Naive thymus-derived CD4-positive, alpha-beta T cell (primary cell): ENCODE measurements around the gene EBP. TPM values are rescaled to one million over a fixed set of nuclear protein-coding genes. Genes with fewer than 3 reads are reported as not detected.
"Not testable (repeated sequence)": the region's sequence is repeated elsewhere in the genome, so short reads cannot be mapped to it uniquely, and the experiment has no call there.

ENCODE experiments used
- ATAC-seq: fragments of 150-1000 bp; cut with Tn5 transposase; 2 replicates; pipeline ENCODE4 v1.10.0; 2021; ENCODE audit warnings: mild to moderate bottlenecking, moderate library complexity
- CTCF ChIA-PET: fragments of 350-600 bp; sonication (Branson Sonifier 250); formaldehyde crosslinking; loops from one replicate; lab custom pipeline; 2021; ENCODE audit warnings: antibody characterized with exemption; lab: Charles Lee
- POLR2A ChIA-PET: fragments of 350-600 bp; sonication (Branson Sonifier 250); formaldehyde crosslinking; loops from one replicate; lab custom pipeline; 2021; ENCODE audit warnings: antibody characterized with exemption, inconsistent platforms; lab: Charles Lee
- DNase-seq, 9 donors: peaks; one replicate each; pipeline versions ENCODE4 v3.0.0 to v3.0.0-alpha.2; 2020 to 2022; ENCODE audit warnings: mixed read lengths in 1 of 9
- H3K27ac ChIP-seq: one replicate; pipeline ENCODE4 v1.7.0; 2013; ENCODE audit warnings: mild to moderate bottlenecking, low read depth, low read length, moderate library complexity
- H3K27me3 ChIP-seq, 2 donors: one replicate each; pipeline ENCODE4 v1.7.0; 2013; ENCODE audit warnings: low read length in 2 of 2, mild to moderate bottlenecking in 2 of 2, moderate library complexity in 2 of 2; ENCODE audit not compliant: control insufficient read depth in 2 of 2, insufficient read depth in 2 of 2
- H3K36me3 ChIP-seq, 3 experiments: 1 replicate in 2 of 3; 2 replicates in 1 of 3; pipeline ENCODE4 v1.7.0; 2013; ENCODE audit warnings: low read length in 3 of 3, mild to moderate bottlenecking in 3 of 3, moderate library complexity in 1 of 3; ENCODE audit not compliant: insufficient read depth in 3 of 3, control insufficient read depth in 2 of 3
- H3K4me1 ChIP-seq, 2 donors: one replicate each; pipeline ENCODE4 v1.7.0; 2013; ENCODE audit warnings: low read length in 2 of 2, mild to moderate bottlenecking in 2 of 2, moderate library complexity in 1 of 2; ENCODE audit not compliant: control insufficient read depth in 2 of 2, insufficient read depth in 2 of 2
- H3K4me3 ChIP-seq: 2 replicates; pipeline ENCODE4 v1.7.0; 2013; ENCODE audit warnings: mild to moderate bottlenecking, low read length
- H3K9me3 ChIP-seq, 3 experiments: 1 replicate in 2 of 3; 2 replicates in 1 of 3; pipeline ENCODE4 v1.7.0; 2013; ENCODE audit warnings: low read length in 3 of 3; ENCODE audit not compliant: control insufficient read depth in 2 of 3
- H3K27ac Mint-ChIP-seq, 9 donors: one replicate each; pipeline ENCODE4 v1.8.0; 2020 to 2022; ENCODE audit warnings: mixed read lengths in 9 of 9, mild to moderate bottlenecking in 8 of 9, moderate library complexity in 5 of 9, inconsistent platforms in 2 of 9
- H3K27me3 Mint-ChIP-seq, 5 donors: one replicate each; pipeline ENCODE4 v1.8.0; 2021 to 2022; ENCODE audit warnings: mixed read lengths in 5 of 5, mild to moderate bottlenecking in 1 of 5
- H3K36me3 Mint-ChIP-seq, 5 donors: one replicate each; pipeline ENCODE4 v1.8.0; 2020 to 2022; ENCODE audit warnings: mixed read lengths in 5 of 5, mild to moderate bottlenecking in 3 of 5, inconsistent platforms in 1 of 5
- H3K4me1 Mint-ChIP-seq, 7 donors: one replicate each; pipeline ENCODE4 v1.8.0; 2020 to 2022; ENCODE audit warnings: mixed read lengths in 7 of 7, mild to moderate bottlenecking in 3 of 7, inconsistent platforms in 1 of 7
- H3K4me3 Mint-ChIP-seq, 10 donors: one replicate each; pipeline ENCODE4 v1.8.0; 2020 to 2022; ENCODE audit warnings: mild to moderate bottlenecking in 10 of 10, mixed read lengths in 10 of 10, moderate library complexity in 6 of 10, inconsistent platforms in 2 of 10
- H3K9me3 Mint-ChIP-seq, 11 donors: one replicate each; pipeline ENCODE4 v1.8.0; 2020 to 2022; ENCODE audit warnings: mixed read lengths in 11 of 11, mild to moderate bottlenecking in 4 of 11, inconsistent platforms in 1 of 11, moderate library complexity in 1 of 11
- intact Hi-C, 2 donors: fragments of 100-400 bp; cut with micrococcal nuclease; formaldehyde crosslinking; loops; one replicate each; pipeline ENCODE4 v1.15.1; 2023
- polyA plus RNA-seq, 2 donors: library from polyadenylated mRNA; unstranded; fragments of 300-500 nt; fragmentation: Illumina TruSeq; gene quantifications; one replicate each; pipeline ENCODE4 v1.2.3, GENCODE V29; 2021
- total RNA-seq, 6 experiments: library from RNA in 5 of 6; stranded (reverse) in 5 of 6; gene quantifications; 1 replicate in 5 of 6; 2 replicates in 1 of 6; pipeline ENCODE4 v1.2.3 and lab custom pipeline; 2021 to 2026

EBP gene
- total and polyA plus RNA-seq, 7 experiments from 2014 or later: 33.3 to 188 (median 48.9) TPM

DNA sequence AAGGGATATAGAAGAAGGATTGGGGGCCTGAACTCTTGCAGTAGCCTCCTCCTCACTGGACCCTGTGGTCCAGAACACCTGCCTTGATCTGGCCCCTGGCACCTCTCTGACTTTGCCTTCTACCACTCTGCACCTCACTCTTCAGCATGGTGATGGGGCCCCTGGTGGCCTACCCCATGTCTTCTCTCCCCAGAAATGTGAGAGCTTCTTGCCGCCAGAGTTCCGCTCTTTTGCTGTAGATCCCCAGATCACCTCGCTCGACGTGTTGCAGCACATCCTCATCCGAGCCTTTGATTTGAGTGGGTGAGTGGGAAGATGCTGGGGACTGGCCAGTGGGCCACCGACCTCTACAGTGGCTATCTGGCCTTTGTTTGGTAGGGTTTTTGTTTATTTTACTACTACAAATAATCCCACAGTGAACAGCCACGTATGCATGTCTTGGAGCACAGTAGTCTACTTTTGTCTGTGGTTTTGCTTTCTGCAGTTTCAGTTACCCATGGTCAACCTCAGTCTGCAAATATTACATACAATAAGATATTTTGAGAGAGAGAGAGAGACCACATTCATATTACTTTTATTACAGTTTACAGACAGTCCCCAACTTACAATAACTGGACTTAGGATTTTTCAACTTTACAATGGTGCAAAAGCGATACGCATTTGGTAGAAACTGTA, 19.7 kb downstream of the EBP start:
- intact Hi-C loops: no loop called here
- H3K36me3 ChIP-seq: peaks cover 0 to 8% (median 0%) of the 10 kb centered on the region in 3 experiments
- H3K27ac ChIP-seq: no peak overlapping the region
- Mint-ChIP-seq H3K27ac (peak overlapping the region in 6 of 9 donors; percentile 74 to 96 (median 94)), H3K4me1 (peaks cover 14 to 18% (median 16%) of the 10 kb centered on the region in 7 donors), H3K36me3 (peaks cover 0 to 13% (median 0%) of the 10 kb centered on the region in 5 donors), H3K27me3 (no peaks in the 10 kb centered on the region), H3K4me3 (peak overlapping the region; percentile 4 to 98 (median 89)), H3K9me3 (peaks cover 0 to 2% (median 0%) of the 10 kb centered on the region in 11 donors)
- peaks cover 8 to 10% of the 10 kb centered on the region in 2 donors for H3K4me1 ChIP-seq
- H3K9me3 ChIP-seq: no peaks in the 10 kb centered on the region
- no peak for ATAC-seq
- no peak overlapping the region for H3K4me3 ChIP-seq
- ChIA-PET POLR2A (no interaction called here), CTCF (no interaction called here)
- H3K27me3 ChIP-seq: no peaks in the 10 kb centered on the region
- no peak for DNase-seq

DNA sequence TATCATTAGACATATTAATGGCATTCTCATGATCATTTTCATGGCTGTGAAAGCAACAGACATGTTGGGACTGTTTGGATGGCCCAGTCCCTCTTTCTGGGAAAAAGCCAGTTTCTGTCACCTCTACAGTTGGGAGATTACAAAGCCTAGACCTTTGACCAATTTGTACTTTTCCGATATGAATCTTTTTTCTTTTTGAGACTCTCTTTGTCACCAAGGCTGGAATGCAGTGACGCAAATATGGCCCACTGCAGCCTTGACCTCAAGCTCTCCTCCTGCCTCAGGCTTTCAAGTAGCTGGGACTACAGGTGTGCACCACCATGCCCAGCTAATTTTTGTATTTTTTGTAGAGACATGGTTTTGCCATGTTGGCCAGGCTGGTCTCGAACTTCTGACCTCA, 27.3 kb downstream of the EBP start:
- ChIA-PET CTCF (no interaction called here), POLR2A (no interaction called here)
- DNase-seq (no peak), ATAC-seq (no peak)
- Histone ChIP-seq H3K9me3 (no peaks in the 10 kb centered on the region), H3K27me3 (no peaks in the 10 kb centered on the region), H3K4me1 (no peaks in the 10 kb centered on the region), H3K27ac (no peak overlapping the region), H3K4me3 (no peak overlapping the region), H3K36me3 (peaks cover 0 to 14% (median 0%) of the 10 kb centered on the region in 3 experiments)
- intact Hi-C loops: no loop called here
- peaks cover 0 to 10% (median 0%) of the 10 kb centered on the region in 5 donors for H3K36me3 Mint-ChIP-seq
- H3K4me3 Mint-ChIP-seq: no peak overlapping the region
- H3K27ac Mint-ChIP-seq: no peak overlapping the region
- no peaks in the 10 kb centered on the region for H3K9me3 Mint-ChIP-seq
- H3K27me3 Mint-ChIP-seq: no peaks in the 10 kb centered on the region
- H3K4me1 Mint-ChIP-seq: peaks cover 0 to 8% (median 3%) of the 10 kb centered on the region in 7 donors

DNA sequence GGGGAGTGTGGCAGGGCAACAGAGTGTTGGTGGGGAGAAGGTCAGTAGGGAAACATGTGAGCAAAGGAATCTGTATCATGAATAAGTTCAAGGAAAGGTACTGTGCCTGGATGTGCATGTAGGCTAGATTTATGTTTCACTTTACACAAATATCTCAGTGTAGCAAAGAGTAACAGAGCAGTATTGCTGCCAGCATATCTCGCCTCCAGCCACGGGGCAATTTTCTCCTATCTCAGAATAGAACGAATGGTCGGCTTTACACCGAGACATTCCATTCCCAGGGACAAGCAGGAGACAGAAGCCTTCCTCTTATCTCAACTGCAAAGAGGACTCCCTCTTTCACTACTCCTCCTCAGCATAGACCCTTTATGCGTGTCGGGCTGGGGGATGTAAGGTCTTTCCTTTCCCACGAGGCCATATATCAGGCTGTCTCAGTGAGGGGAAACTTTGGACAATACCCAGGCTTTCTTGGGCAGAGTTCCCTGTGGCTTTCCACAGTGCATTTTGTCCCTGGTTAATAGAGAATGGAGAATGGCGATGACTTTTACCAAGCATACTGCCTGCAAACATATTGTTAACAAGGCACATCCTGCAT, 34.2 kb downstream of the EBP start:
- CTCF ChIA-PET, H3K4me3 Mint-ChIP-seq, DNase-seq, H3K4me1 Mint-ChIP-seq, H3K9me3 Mint-ChIP-seq, ATAC-seq, H3K4me1 ChIP-seq, intact Hi-C loops, H3K27me3 ChIP-seq, H3K27me3 Mint-ChIP-seq, POLR2A ChIA-PET, H3K27ac ChIP-seq, H3K4me3 ChIP-seq, H3K9me3 ChIP-seq, H3K27ac Mint-ChIP-seq: not testable (repeated sequence)
- peaks cover 0 to 30% (median 9%) of the 10 kb centered on the region in 3 experiments for H3K36me3 ChIP-seq
- H3K36me3 Mint-ChIP-seq: peaks cover 0 to 22% (median 3%) of the 10 kb centered on the region in 5 donors

DNA sequence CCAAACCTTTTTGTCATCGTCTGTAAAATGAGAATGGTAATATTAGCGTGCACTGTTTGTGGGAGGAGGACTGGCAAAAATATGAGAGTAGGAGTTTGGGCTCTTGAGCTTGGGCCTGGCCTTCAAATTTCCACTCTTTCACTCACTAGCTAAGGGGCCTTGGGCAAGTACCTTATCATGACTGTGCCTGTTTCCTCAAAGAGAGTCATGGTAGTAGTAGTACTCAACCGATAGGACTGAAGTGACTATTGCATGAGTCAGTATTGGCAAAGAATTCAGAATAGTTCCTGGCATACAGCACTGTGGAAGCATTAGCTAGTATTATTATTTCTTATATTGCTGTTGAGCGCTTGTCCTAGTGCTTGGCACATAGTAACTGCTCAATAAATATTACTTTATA, 36.7 kb downstream of the EBP start:
- Mint-ChIP-seq H3K36me3 (peaks cover 0 to 22% (median 3%) of the 10 kb centered on the region in 5 donors), H3K9me3 (no peaks in the 10 kb centered on the region), H3K4me1 (peaks cover 0 to 6% (median 0%) of the 10 kb centered on the region in 7 donors), H3K27me3 (no peaks in the 10 kb centered on the region), H3K4me3 (no peak overlapping the region), H3K27ac (peak overlapping the region in 1 of 9 donors; percentile 43)
- no peak overlapping the region for H3K4me3 ChIP-seq
- H3K4me1 ChIP-seq: no peaks in the 10 kb centered on the region
- no peak for ATAC-seq
- peaks cover 0 to 39% (median 9%) of the 10 kb centered on the region in 3 experiments for H3K36me3 ChIP-seq
- no peak overlapping the region for H3K27ac ChIP-seq
- intact Hi-C loops: no loop called here
- H3K27me3 ChIP-seq: no peaks in the 10 kb centered on the region
- ChIA-PET CTCF (no interaction called here), POLR2A (no interaction called here)
- no peaks in the 10 kb centered on the region for H3K9me3 ChIP-seq
- no peak for DNase-seq

DNA sequence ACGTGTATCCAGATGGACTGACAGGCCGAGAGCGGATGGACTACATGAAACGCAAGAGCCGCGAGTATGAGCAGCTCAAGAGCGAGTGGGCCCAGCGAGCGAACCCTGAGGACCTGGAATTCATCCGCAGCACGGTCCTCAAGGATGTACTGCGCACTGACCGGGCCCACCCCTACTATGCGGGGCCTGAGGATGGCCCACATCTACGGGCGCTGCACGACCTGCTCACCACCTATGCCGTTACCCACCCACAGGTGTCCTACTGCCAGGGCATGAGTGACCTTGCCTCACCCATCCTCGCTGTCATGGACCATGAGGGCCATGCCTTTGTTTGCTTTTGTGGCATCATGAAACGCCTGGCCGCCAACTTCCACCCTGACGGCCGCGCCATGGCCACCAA, 38.0 kb downstream of the EBP start:
- Mint-ChIP-seq H3K27me3 (no peaks in the 10 kb centered on the region), H3K9me3 (no peaks in the 10 kb centered on the region), H3K27ac (no peak overlapping the region), H3K36me3 (peaks cover 0 to 19% (median 1%) of the 10 kb centered on the region in 5 donors), H3K4me3 (no peak overlapping the region), H3K4me1 (peaks cover 0 to 4% (median 0%) of the 10 kb centered on the region in 7 donors)
- DNase-seq (no peak), ATAC-seq (no peak)
- no peaks in the 10 kb centered on the region for H3K27me3 ChIP-seq
- ChIA-PET POLR2A (no interaction called here), CTCF (no interaction called here)
- H3K9me3 ChIP-seq: no peaks in the 10 kb centered on the region
- H3K36me3 ChIP-seq: peaks cover 0 to 39% (median 6%) of the 10 kb centered on the region in 3 experiments
- intact Hi-C loops: no loop called here
- no peak overlapping the region for H3K4me3 ChIP-seq
- H3K27ac ChIP-seq: no peak overlapping the region
- H3K4me1 ChIP-seq: no peaks in the 10 kb centered on the region

DNA sequence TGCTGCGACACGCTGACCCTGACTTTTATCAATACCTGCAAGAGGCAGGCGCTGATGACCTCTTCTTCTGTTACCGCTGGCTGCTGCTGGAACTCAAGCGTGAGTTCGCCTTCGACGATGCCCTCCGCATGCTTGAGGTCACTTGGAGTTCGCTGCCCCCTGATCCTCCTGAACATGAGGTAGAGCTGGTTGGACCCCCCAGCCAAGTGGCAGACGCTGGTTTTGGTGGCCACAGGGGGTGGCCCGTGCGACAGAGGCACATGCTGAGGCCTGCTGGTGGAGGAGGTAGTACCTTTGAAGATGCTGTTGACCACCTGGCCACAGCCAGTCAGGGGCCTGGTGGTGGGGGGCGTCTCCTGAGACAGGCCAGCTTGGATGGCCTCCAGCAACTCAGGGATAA, 38.4 kb downstream of the EBP start:
- Histone ChIP-seq H3K27me3 (no peaks in the 10 kb centered on the region), H3K4me1 (no peaks in the 10 kb centered on the region), H3K9me3 (no peaks in the 10 kb centered on the region), H3K36me3 (peaks cover 0 to 35% (median 2%) of the 10 kb centered on the region in 3 experiments), H3K27ac (no peak overlapping the region), H3K4me3 (no peak overlapping the region)
- H3K9me3 Mint-ChIP-seq: no peaks in the 10 kb centered on the region
- DNase-seq (no peak), ATAC-seq (no peak)
- intact Hi-C loops: no loop called here
- CTCF ChIA-PET: no interaction called here
- no peaks in the 10 kb centered on the region for H3K27me3 Mint-ChIP-seq
- POLR2A ChIA-PET: no interaction called here
- H3K36me3 Mint-ChIP-seq: peaks cover 0 to 16% (median 0%) of the 10 kb centered on the region in 5 donors
- H3K4me3 Mint-ChIP-seq: no peak overlapping the region
- no peak overlapping the region for H3K27ac Mint-ChIP-seq
- H3K4me1 Mint-ChIP-seq: no peaks in the 10 kb centered on the region
